Stimulated activated CD4-positive, alpha-beta T cell treated with anti-CD3 and anti-CD28 coated beads, Interleukin-12 subunit alpha, Interleukin-12 subunit beta, amount 100 ng/mL, for 48 hours (primary cell): ENCODE measurements around the gene RIC1.
"Not testable (repeated sequence)": the region's sequence is repeated elsewhere in the genome, so short reads cannot be mapped to it uniquely, and the experiment has no call there.

Experiments used
- DNase-seq, 3 donors: peaks; one replicate each; pipeline ENCODE4 v3.0.0-alpha.2; 2020; ENCODE audit warnings: low read depth in 2 of 3, low spot score in 1 of 3

The RIC1 gene

DNA sequence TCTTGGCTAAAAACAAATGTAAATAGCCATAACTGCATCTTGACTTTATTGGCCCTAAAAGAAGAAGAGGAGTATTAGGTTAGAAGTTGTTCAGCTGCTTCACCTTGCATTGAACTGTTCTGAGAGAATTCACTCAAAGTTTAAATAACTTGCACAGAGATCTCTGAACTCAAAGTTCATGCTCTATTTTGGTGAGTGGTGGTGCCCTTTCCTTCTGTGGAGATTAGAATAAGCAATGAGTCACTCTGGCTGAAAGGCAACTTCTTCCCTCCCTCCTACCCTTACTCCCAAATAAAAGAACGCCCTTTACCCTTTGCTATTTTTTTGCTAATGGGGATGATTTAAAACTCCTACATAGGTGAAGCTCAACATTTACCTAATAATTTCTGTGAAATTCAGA is 155.1 kb downstream of the RIC1 start:
- DNase-seq = no peak

DNA sequence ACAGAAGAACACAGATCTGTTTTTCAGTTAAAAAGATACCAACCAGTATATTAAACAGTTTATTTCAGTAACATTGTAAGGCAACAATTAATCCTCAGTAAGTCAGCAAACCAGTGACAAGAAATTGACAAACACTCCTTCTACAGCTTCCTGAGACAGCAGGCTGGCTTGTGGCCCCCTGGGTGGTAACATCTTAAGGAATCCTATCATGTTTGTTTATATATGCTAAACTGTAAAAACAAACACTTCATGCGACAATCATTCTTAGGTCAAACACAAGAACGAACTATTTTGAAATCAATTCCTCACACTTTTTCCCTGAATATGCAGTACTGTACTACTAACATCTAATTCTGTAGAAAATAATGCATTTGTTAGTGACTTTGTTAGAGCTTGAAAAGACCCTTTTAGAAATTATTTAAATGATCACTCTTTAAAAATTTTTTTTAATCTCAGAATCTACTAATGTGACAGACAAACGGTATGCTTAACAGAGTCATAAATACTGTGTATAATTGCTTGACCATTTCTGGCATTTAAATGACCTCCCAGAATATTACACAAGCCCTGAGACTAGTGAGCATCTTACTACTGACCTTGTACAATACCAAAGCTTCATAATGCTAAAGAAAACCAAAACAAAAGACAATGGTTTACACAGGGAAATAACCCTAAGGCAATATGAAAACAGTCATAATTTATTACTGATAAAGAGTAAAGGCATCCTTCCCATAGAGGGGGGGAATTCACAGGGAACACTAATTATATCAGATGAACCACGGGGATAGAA is 155.8 kb downstream of the RIC1 start:
- no peak for DNase-seq

DNA sequence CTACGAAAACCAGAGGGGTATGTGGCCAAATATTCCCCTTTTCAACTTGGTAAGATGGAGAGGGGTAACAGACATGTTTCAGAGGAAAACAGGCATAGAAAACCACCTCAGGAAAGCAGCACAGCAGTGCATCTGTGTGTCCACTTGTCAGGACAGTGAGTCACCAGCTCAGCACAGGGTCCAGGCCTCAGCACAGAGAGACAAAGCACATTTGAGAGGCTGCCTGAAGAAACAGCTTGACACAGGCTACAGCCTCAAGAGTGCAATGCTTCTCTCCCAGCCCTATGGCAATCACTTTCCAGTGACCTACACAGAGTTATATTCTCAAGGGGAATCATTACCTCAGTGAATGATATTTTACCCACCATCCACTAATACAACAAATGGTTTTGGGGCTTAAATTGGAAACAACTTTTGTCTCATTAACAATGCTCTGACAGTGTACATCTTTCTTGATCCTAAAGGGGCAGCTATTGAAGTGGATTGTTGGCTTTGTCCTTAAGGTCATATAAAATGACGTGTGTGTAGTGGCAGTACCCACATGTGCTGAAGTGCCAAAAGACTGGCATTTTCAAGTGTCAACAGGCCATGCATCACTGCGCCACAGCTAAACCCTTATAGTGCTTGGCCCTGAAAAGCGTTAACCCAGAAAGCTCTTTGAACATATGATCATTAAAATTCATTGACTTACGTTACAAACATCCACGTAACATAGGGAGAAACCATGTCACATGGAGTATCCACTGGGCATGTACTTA is 157.6 kb downstream of the RIC1 start:
- no peak for DNase-seq

DNA sequence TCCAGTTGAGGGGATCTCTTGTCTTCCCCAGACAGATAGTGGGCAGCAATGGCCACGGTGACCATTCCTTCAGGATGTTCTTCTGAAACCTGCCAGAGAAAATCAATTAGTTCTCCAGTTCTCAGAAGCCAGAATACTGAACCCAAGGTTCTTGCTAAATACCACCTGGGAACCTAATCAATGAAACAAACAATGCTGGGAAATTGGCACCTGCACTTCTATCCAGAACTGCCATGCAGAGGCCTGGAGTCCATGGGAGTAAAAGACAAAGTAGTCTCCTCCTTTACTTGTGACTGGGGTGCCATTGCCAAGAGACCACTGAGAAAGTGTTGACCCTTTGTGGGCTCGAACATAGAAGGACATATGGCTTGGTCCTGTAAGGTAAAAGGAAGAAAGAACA is 158.3 kb downstream of the RIC1 start:
- DNase-seq = no peak

DNA sequence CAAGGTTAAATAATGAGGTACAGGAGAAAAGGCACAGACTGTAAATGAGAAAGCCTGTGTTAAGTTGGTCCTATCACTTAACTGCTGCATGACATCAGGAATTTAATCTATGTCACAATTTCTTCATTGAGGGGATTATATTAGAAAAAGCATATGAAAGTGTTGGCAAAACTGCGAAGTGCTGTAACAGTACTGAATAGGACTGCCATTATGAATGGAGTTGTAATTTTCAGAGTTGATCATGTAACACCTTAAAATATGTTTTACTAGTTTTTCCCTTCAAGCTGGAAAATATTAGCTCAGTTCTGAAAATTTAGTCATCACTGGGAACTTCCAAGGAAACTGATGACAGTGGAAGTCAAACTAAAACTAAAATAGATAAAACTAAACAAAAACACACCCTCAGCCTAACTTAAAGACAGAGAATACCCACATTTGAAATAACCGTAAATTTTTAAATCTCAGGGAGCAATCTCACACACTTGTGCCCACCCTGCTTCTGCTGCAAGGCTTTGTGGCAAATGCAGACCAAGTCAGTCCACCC is 158.9 kb downstream of the RIC1 start:
- no peak for DNase-seq

DNA sequence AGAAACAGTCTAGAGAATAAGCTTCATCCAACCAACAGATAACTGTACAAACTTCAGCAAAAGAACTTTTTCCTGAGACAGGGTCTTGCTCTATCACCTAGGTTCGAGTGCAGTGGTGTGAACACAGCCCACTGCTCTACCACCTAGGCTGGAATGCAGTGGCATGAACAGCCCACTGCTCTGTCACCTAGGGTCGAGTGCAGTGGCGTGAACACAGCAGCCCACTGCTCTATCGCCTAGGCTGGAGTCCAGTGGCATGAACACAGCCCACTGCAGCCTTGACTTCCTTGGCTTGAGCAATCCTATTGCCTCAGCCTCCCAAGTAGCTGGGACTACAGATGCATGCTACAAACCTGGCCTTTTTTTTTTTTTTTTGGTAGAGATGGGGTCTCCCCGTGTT is 160.6 kb downstream of the RIC1 start:
- DNase-seq = no peak

DNA sequence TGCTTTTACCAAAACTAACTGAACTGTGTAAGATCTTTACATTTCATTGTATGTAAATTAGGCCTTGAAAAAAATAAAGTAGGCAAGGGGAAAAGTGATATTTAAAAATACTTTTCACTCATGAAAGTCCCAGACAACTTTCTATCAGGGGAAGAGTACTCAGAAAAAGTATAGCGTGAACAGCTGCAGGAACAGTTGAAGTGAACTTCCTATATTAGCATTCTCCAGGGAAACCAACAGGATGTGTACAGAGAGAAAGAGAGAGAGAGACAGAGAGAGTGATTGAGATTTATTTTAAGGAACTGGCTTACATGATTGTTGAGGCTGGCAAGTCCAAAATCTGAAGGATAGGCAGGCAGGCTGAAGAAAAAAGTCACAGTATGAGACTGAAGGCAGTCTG is 162.0 kb downstream of the RIC1 start:
- DNase-seq = no peak

DNA sequence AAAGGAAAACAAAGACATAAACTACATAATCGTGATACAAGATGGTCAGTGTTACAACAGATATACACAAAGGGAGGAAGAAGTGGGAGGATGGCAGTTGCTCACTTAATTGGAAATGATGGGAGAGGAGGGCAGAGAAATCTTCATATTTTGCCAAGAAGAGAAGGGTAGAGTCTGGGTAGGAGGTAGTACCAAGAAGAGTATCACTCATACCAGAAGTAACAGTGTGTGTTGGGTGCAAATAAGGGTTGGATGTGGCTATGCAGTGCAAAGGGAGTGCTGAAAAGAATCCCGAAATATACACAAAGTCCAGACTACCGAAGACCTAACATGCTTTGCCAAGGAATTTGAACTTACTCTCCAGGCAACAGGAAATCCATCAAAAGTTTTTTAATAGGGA is 163.0 kb downstream of the RIC1 start:
- DNase-seq = no peak

DNA sequence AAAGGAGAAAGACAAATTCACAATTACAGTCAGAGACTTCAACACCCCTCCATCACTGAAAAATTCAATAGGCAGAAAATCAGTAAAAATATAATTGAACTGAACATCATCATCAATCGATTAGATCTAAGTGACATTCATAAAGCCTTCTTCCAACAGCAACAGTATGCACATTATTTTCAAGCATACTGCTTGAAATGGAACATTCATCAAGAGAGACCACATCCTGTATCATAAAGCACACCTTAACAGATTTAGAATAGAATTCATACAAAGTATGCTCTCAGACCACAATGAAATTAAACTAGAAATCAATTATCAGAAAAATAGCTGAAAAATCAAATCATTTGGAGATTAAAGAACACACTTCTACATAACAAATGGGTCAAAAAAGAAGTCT is 164.9 kb downstream of the RIC1 start:
- DNase-seq = no peak

DNA sequence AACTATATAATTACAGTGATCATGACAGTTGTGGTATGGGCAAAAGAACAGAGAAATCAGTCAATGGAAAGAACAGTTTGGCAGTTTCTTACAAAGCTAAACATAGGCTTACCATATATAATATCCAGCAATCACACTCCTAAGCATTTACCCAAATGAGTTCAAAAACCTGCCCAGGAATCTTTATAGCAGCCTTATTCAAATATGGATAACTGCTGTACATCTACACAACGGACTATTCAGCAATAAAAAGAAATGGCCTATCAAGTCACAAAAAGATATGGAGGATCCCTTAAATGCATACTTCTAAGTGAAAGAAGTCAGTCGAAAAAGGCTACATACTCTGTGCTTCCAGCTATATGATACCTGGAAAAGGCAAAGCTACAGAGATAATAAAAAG is 167.4 kb downstream of the RIC1 start:
- no peak for DNase-seq

DNA sequence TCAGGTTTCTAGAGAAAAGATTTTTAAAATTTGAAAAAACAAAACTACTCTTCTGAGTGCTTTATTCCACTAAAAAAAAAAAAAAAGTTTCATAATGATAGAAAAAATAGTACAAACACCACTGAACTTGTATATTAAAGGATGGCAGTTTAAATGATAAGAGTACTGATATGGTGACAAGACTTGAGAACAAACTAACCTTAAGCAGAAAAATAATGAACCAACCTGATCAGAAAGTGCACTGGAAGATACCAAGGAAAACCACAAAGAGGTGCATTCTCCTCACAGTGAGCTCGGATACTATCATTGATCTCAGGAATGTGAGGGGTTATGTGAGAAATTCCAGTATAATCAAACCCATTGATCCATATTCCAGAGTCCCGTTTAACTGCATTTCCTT is 169.7 kb downstream of the RIC1 start:
- DNase-seq = no peak

DNA sequence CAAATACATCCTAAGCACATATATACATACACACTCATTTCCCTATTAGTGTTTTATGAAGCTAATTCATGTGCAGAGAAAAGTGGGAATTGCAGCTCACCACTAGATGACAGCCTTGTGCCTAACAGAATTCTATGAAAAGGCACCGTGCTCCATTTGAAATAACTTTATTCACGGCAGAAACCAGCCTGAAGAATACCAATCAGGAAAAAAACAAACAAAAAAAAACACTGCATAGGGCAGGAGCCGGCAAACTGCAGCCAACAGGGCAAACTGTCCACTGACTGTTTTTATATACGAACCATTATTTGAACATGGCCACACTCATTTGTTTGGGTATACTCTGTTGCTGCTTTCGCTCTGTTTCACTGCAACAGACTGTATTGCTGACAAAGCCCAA is 170.4 kb downstream of the RIC1 start:
- DNase-seq = no peak

DNA sequence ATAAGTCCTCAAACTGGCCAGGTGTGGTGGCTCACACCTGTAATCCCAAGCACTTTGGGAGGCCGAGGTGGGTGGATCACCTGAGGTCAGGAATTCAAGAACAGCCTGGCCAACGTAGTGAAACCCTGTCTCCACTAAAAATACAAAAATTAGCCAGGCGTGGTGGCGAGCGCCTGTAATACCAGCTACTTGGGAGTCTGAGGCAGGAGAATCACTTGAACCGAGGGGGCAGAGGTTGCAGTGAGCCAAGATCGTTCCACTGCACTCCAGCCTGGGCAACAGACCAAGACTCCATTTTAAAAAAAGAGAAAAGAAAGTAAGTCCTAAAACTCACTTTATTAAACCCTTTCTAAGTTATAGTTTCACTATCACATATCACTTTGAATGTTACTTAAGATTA is 171.5 kb downstream of the RIC1 start:
- DNase-seq = not testable (repeated sequence)

DNA sequence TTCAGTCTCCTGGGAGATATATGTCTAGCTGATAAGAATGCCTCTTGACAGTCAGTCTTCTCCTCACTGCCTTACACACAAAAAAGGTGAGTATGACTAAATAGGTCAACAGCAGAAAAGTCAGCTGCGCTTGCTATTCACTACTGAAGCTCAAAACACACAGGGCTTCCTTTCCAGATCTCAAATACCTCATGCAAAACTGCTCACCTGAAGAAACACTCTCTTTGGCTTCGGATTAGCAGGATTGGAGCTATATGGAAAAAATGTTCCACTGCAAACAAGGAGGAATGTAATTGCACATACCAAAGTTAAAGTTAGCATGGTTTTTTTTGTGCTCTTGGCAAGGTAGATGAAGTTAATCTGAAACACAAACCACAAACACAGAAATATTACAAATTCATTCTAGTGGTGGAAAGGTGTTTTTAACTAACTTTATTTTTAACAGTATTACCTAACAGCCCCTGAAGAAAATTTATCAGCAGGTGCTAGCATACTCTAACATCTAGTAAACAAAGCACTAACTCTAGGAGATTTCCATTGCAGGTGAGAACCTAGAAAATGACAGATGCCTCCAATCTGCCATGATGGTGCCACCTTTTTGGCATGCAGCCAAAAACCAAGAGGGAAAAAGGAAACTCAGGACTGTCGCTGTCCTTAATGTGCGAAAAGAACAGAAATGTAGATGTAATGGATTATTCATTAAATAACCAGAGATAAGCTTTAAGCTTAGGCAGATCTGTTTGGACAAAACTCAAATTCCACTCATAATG is 172.2 kb downstream of the RIC1 start:
- no peak for DNase-seq

DNA sequence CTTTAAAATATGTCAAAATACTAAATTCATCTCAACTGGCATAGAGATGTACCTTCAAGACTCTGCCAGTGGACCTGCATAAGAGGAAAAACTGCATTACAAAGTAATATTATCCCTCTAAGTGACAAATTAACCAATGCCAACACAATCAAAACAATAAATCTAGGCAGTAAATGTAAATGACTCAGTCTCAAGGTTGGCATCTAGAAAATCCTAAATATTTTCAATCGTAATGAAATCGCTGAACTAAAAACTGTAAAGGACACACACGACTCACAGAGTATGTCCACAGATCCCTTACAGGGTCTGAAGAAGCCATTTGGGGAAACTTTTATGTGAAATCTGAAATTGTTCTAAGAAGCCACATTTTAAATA is 172.8 kb downstream of the RIC1 start:
- DNase-seq = no peak

DNA sequence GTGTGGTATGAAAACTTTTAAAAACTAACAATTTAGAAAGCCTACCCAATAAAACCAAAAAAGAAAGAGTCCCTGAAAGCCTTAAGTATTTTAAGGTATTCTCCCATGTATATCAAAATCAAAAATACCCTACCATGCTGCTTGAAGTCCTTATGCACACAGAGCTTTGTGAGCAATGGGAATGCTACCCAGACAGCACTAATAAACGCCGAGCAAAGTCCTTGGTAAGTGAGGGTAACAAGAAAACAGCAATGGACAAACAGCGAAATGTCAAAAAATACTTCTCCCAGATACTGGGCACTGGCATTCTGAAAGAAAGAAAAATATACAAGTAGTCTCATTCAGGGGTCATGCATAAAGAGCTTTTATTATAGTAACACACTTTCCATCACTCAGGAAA is 176.6 kb downstream of the RIC1 start:
- DNase-seq = no peak

DNA sequence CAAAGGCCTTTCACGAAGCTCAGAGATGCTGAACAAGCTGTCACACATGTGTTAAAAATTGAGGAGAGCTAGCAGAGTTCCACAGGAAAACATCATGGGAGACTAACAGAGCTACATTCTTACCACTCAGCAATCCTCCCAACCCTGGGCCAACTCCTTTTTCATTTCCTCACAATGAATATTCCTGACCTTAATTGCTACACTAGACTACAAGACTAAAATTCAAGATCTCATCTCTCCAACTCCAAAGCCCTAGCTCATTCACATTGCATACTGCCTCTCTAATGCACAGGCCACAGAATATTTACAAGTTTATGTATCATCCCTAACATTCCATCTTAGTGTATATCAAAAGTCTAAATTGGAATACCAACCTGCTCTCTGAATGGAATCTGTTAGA is 182.8 kb downstream of the RIC1 start:
- no peak for DNase-seq

DNA sequence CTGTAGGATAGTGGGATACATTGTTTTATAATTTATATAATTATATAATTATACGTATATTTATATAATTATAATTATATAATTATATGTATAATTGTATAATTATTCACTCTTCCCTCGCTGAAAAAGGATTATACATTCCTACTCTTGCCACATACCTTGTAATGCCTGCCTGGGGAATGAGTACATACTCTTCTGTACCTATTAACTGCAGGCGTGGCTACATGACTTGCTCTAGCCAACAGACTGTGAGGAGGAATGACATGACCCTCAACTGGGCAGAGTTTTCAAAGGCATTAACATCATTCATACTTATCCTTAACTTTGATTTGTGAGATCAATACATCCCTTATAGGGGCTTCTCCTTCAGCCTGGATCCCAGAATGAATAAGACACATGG is 184.9 kb downstream of the RIC1 start:
- DNase-seq = no peak

DNA sequence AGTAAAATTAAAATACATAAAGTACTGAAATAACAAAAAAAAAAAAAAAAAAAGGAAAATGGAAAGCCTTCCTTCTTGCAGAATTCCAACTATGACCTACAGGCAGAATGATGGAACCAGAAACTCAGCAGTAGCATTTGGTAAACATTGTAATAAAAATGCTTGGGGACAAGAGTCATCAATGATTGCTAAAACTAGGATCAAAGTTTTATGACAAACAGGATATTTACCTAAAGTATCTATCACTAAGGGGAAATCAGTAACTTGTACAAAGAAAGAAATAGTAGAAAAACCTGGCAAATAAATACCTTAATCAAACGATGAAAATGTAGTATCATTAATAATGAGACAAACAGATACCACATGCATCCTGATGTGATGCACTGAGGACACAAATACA is 186.6 kb downstream of the RIC1 start:
- no peak for DNase-seq

DNA sequence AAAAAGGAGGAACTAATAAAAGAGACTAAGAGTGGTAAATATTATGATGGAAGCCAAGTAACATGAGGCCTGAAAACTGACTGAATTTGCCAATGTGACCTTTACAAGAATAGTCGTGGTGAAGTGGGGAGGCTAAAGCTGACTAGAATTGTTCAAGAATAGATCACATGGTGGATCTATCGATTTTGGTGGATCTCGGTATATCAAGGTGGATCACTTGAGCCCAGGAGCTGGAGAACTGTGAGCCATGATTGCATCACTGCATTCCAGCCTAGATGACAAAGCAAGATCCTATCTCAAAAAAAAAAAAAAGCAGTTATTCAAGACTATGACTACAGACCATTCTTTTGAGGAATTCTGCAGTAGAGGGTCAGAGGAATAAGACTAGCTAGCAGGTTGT is 189.0 kb downstream of the RIC1 start:
- DNase-seq = no peak

DNA sequence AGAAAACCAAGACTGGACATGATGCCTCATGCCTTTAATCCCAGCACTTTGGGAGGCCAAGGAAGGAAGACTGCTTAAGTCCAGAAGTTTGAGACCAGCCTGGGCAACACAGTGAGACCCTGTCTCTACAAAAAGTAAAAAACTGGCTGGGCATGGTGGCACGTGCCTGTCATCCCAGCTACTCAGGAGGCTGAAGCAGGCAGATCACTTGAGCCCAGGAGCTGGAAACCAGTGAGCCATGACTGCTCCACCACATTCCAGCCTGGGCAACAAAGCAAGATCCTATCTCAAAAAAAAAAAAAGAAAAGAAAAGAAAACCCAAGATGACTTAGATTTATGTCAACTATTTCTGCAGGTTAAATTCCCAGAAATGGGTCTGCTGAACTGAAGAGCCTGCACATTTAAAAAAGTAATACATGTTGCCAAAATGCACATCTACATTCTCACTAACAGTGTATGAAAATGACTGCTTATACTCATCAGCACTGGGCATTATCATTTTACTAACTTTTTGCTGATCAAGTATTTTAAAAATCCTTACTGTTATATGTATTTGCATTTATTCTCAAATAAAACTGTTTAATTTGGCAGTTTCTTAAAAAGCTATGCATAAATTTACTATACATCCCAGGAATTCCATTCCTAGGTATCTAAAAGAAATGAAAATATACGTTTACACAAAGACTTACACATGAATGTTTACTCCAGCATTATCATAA is 189.7 kb downstream of the RIC1 start:
- no peak for DNase-seq
